MCF 10A (cell line): ENCODE measurements around the gene PROX1. TPM values are rescaled to one million over a fixed set of nuclear protein-coding genes. Genes with fewer than 3 reads are reported as not detected.

Experiments
- BruUV-seq: library from RNA; stranded (reverse); fragments of 400-500 nt; replicated peaks from 2 replicates; lab custom pipeline; 2021; lab: Mats Ljungman, UMichigan
- CTCF ChIA-PET: fragments of 300-600 bp; sonication (Branson Sonifier 250); formaldehyde crosslinking; extraction: SDS; loops from one replicate; lab custom pipeline; 2021; ENCODE audit warnings: antibody characterized with exemption, inconsistent platforms; lab: Yijun Ruan, JAX
- POLR2A ChIA-PET: fragments of 300-600, 350-650 bp; sonication (Branson Sonifier 250); formaldehyde crosslinking; extraction: SDS; loops from one replicate; lab custom pipeline; 2020; ENCODE audit warnings: antibody characterized with exemption, inconsistent platforms; lab: Yijun Ruan, JAX
- DNase-seq: peaks from one replicate; pipeline ENCODE4 v3.0.0-alpha.2; 2018; ENCODE audit not compliant: unreplicated experiment
- H3K27ac Mint-ChIP-seq: one replicate; pipeline ENCODE4 v1.8.0; 2022; ENCODE audit warnings: mild to moderate bottlenecking, low read depth, mixed read lengths; ENCODE audit not compliant: unreplicated experiment
- H3K27me3 Mint-ChIP-seq: one replicate; pipeline ENCODE4 v1.8.0; 2022; ENCODE audit warnings: mixed read lengths; ENCODE audit not compliant: insufficient read depth, unreplicated experiment
- H3K36me3 Mint-ChIP-seq: one replicate; pipeline ENCODE4 v1.8.0; 2022; ENCODE audit warnings: mild to moderate bottlenecking, moderate library complexity, mixed read lengths; ENCODE audit not compliant: insufficient read depth, unreplicated experiment
- H3K4me1 Mint-ChIP-seq: one replicate; pipeline ENCODE4 v1.8.0; 2022; ENCODE audit warnings: mixed read lengths; ENCODE audit not compliant: insufficient read depth, unreplicated experiment
- H3K4me3 Mint-ChIP-seq: one replicate; pipeline ENCODE4 v1.8.0; 2022; ENCODE audit warnings: mild to moderate bottlenecking, moderate library complexity, mixed read lengths; ENCODE audit not compliant: unreplicated experiment
- H3K9me3 Mint-ChIP-seq: one replicate; pipeline ENCODE4 v1.8.0; 2022; ENCODE audit warnings: mixed read lengths; ENCODE audit not compliant: unreplicated experiment
- CTCF ChIP-seq: fragments of 200-600 bp; IDR thresholded peaks from one replicate; pipeline ENCODE4 v1.8.0; 2022; ENCODE audit warnings: antibody characterized with exemption, mild to moderate bottlenecking; ENCODE audit not compliant: unreplicated experiment
- intact Hi-C: fragments of 100-400 bp; cut with micrococcal nuclease; formaldehyde crosslinking; loops from 2 replicates; pipeline ENCODE4 v1.14.1; 2022
- total RNA-seq: library from RNA; stranded (reverse); gene quantifications from 2 replicates; pipeline ENCODE4 v1.2.3, GENCODE V29; 2022

Gene PROX1
- total RNA-seq, 1 experiment from 2014 or later, result 0.61 TPM

GRCh38 chr1:214050513-214051401 lies 63.0 kb downstream of the PROX1 start:
- Mint-ChIP-seq H3K4me1 (no peaks in the 10 kb centered on the region), H3K27ac (no peak overlapping the region), H3K36me3 (no peaks in the 10 kb centered on the region), H3K27me3 (peaks cover 21% of the 10 kb centered on the region), H3K4me3 (no peak overlapping the region), H3K9me3 (peaks cover 11% of the 10 kb centered on the region)
- ChIA-PET POLR2A (no interaction called here), CTCF (interaction anchor here (0.6 kb wide), 1 partner anchor 16 kb away, joined by 3 read pairs; no protein-coding TSS in a partner anchor)
- TF ChIP-seq CTCF, result no peak
- intact Hi-C loops, result no loop called here
- DNase-seq, result no peak
- BruUV-seq, result no TSS peak

DNA sequence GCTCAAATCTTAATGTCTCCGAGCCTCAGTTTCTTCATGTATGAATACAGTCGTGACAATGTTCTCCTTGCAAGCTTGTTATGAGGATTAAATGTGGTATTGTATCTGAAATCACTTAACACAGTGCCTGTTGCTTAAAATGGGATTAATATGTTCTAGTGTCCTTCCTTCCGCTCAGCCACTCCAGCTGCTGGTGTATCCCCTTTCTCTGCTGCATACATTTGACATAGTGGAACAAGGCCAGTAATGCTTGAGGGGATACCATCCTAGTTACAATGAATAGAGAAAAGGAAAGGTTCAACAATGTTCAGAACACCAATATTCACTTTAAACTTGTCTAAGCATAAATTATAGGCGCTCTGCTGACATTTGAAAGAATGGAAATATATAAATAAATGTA lies 64.0 kb downstream of the PROX1 start:
- Mint-ChIP-seq H3K9me3 (peaks cover 11% of the 10 kb centered on the region), H3K4me3 (no peak overlapping the region), H3K27ac (no peak overlapping the region), H3K4me1 (no peaks in the 10 kb centered on the region), H3K36me3 (no peaks in the 10 kb centered on the region), H3K27me3 (peaks cover 24% of the 10 kb centered on the region)
- ChIA-PET POLR2A (no interaction called here), CTCF (no interaction called here)
- no TSS peak for BruUV-seq
- TF ChIP-seq CTCF, result no peak
- intact Hi-C loops, result no loop called here
- DNase-seq, result no peak

GRCh38 chr1:214058076-214058475 lies 70.3 kb downstream of the PROX1 start:
- no peak for DNase-seq
- no peaks in the 10 kb centered on the region for H3K36me3 Mint-ChIP-seq
- peaks cover 66% of the 10 kb centered on the region for H3K27me3 Mint-ChIP-seq

More at GRCh38 chr1:214058076-214058475, 70.3 kb downstream of the PROX1 start:
- Mint-ChIP-seq H3K4me1 (no peaks in the 10 kb centered on the region), H3K27ac (no peak overlapping the region), H3K9me3 (no peaks in the 10 kb centered on the region), H3K4me3 (no peak overlapping the region)
- BruUV-seq, result no TSS peak
- TF ChIP-seq CTCF, result no peak
- ChIA-PET CTCF (no interaction called here), POLR2A (interaction anchor here (0.5 kb wide), 1 partner anchor 284 kb away, joined by 3 read pairs; no protein-coding TSS in a partner anchor)
- intact Hi-C loops, result no loop called here
